BLaER1 treated with 17β-estradiol and CSF1 and Interleukin-3, amounts not matched to agents 10 nM and 100 nM (cell line): ENCODE data around the gene ATP8B2.
A peak's percentile ranks its signal among the peaks of the same experiment; 100 is the strongest.
"Not testable (repeated sequence)": the region's sequence is repeated elsewhere in the genome, so short reads cannot be mapped to it uniquely, and the experiment has no call there.

Source experiments
- H3K27ac ChIP-seq, 11 experiments: shearing (Covaris generic); formaldehyde crosslinking; 2 replicates each; pipeline ENCODE4 v1.8.1; 2022
- H3K27me3 ChIP-seq, 11 experiments: shearing (Covaris generic); formaldehyde crosslinking; 2 replicates each; pipeline ENCODE4 v1.8.1; 2022
- H3K36me3 ChIP-seq, 11 experiments: shearing (Covaris generic); formaldehyde crosslinking; 2 replicates each; pipeline ENCODE4 v1.8.1; 2022
- H3K4me1 ChIP-seq, 10 experiments: shearing (Covaris generic); formaldehyde crosslinking; 2 replicates each; pipeline ENCODE4 v1.8.1; 2022
- H3K4me2 ChIP-seq, 11 experiments: shearing (Covaris generic); formaldehyde crosslinking; 2 replicates each; pipeline ENCODE4 v1.8.1; 2022
- H3K4me3 ChIP-seq, 10 experiments: shearing (Covaris generic); formaldehyde crosslinking; 2 replicates each; pipeline ENCODE4 v1.8.1; 2022
- H3K9ac ChIP-seq, 11 experiments: shearing (Covaris generic); formaldehyde crosslinking; 2 replicates each; pipeline ENCODE4 v1.8.1; 2022
- H3K9me3 ChIP-seq, 11 experiments: shearing (Covaris generic); formaldehyde crosslinking; replicated peaks in 1 of 11; 2 replicates each; pipeline ENCODE4 v1.8.1; 2022
- H4K20me1 ChIP-seq, 11 experiments: shearing (Covaris generic); formaldehyde crosslinking; 2 replicates each; pipeline ENCODE4 v1.8.1; 2022
- Cebpa-rat ChIP-seq, 11 experiments: shearing (Covaris generic); IDR thresholded peaks; 2 replicates each; pipeline ENCODE4 v1.8.1; 2022

ATP8B2 gene

GRCh38 chr1:154324669-154325582 lies at the start of gene ATP8B2:
TSS of gene ATP8B2 (plus strand) at chr1:154325525. CDS start at chr1:154328142, 2,617 bp downstream.
- Histone ChIP-seq H4K20me1 (peaks cover 0 to 26% (median 18%) of the 10 kb centered on the region in 11 experiments; a peak in 17 of 22 replicates), H3K4me3 (peak within 1 kb of the TSS; percentile 64 to 94 (median 81)), H3K27ac (peak within 1 kb of the TSS; percentile 59 to 98 (median 93); a peak in 21 of 22 replicates)

GRCh38 chr1:154276797-154277196 lies 48.5 kb upstream of the ATP8B2 start:
- H3K9me3 ChIP-seq, result no peaks in the 10 kb centered on the region
- H3K27me3 ChIP-seq, result no peaks in the 10 kb centered on the region
- H3K4me2 ChIP-seq, result no peak overlapping the region
- no peak for TF ChIP-seq Cebpa-rat (IDR thresholded peaks at IDR 0.05)
- no peak overlapping the region for H3K4me3 ChIP-seq
- no peaks in the 10 kb centered on the region for H4K20me1 ChIP-seq
- peaks cover 20 to 46% (median 29%) of the 10 kb centered on the region in 11 experiments for H3K36me3 ChIP-seq
- no peak overlapping the region for H3K27ac ChIP-seq
- H3K4me1 ChIP-seq, result peaks cover 12 to 18% (median 16%) of the 10 kb centered on the region in 10 experiments
- no peak overlapping the region for H3K9ac ChIP-seq

More at GRCh38 chr1:154324669-154325582, at the start of gene ATP8B2:
- peaks cover 0 to 7% (median 3%) of the 10 kb centered on the region in 11 experiments; a peak in 11 of 22 replicates for H3K36me3 ChIP-seq
- H3K27me3 ChIP-seq, result no peaks in the 10 kb centered on the region
- no peaks in the 10 kb centered on the region for H3K9me3 ChIP-seq
- peaks cover 35 to 48% (median 45%) of the 10 kb centered on the region in 10 experiments for H3K4me1 ChIP-seq
- TF ChIP-seq Cebpa-rat (IDR thresholded peaks at IDR 0.05), result no peak
- peak within 1 kb of the TSS; percentile 98 to 100 (median 100) for H3K4me2 ChIP-seq
- H3K9ac ChIP-seq, result peak within 1 kb of the TSS; percentile 85 to 99 (median 93)

- H3K4me1 ChIP-seq, H3K36me3 ChIP-seq, H3K4me2 ChIP-seq: not testable (repeated sequence)
Measured at GRCh38 chr1:154287591-154287990, 37.7 kb upstream of the ATP8B2 start.

GRCh38 chr1:154288661-154289060 lies 36.7 kb upstream of the ATP8B2 start:
- peaks cover 0 to 25% (median 6%) of the 10 kb centered on the region in 11 experiments; a peak in 11 of 22 replicates for H3K9me3 ChIP-seq
- H4K20me1 ChIP-seq, result no peaks in the 10 kb centered on the region
- no peak overlapping the region for H3K9ac ChIP-seq
- H3K36me3 ChIP-seq, result no peaks in the 10 kb centered on the region
- no peak overlapping the region for H3K27ac ChIP-seq
- no peak overlapping the region for H3K4me2 ChIP-seq
- no peak for TF ChIP-seq Cebpa-rat (IDR thresholded peaks at IDR 0.05)
- no peak overlapping the region for H3K4me3 ChIP-seq
- no peaks in the 10 kb centered on the region for H3K4me1 ChIP-seq
- H3K27me3 ChIP-seq, result no peaks in the 10 kb centered on the region

More at GRCh38 chr1:154287591-154287990, 37.7 kb upstream of the ATP8B2 start:
- not testable (repeated sequence) for H3K27ac ChIP-seq, H4K20me1 ChIP-seq, H3K9ac ChIP-seq, H3K4me3 ChIP-seq, H3K27me3 ChIP-seq
- peaks cover 0 to 17% (median 4%) of the 10 kb centered on the region in 11 experiments; a peak in 6 of 22 replicates for H3K9me3 ChIP-seq

- H3K9me3 ChIP-seq, result peaks cover 20 to 48% (median 27%) of the 10 kb centered on the region in 11 experiments
- H3K27me3 ChIP-seq, result no peaks in the 10 kb centered on the region
- H3K9ac ChIP-seq, result no peak overlapping the region
- H4K20me1 ChIP-seq, result no peaks in the 10 kb centered on the region
- H3K4me2 ChIP-seq, result no peak overlapping the region
- no peaks in the 10 kb centered on the region; a peak in 1 of 22 replicates for H3K36me3 ChIP-seq
- TF ChIP-seq Cebpa-rat (IDR thresholded peaks at IDR 0.05), result no peak
- no peaks in the 10 kb centered on the region for H3K4me1 ChIP-seq
- H3K4me3 ChIP-seq, result no peak overlapping the region
- no peak overlapping the region for H3K27ac ChIP-seq
Measured at GRCh38 chr1:154290921-154291320, 34.4 kb upstream of the ATP8B2 start.

GRCh38 chr1:154295408-154296235 lies 29.7 kb upstream of the ATP8B2 start:
- no peak for TF ChIP-seq Cebpa-rat (IDR thresholded peaks at IDR 0.05)
- Histone ChIP-seq H3K36me3 (no peaks in the 10 kb centered on the region; a peak in 1 of 22 replicates), H3K9ac (no peak overlapping the region), H3K27me3 (no peaks in the 10 kb centered on the region), H3K4me2 (no peak overlapping the region), H3K9me3 (peaks cover 23 to 50% (median 31%) of the 10 kb centered on the region in 11 experiments), H3K4me1 (no peaks in the 10 kb centered on the region), H4K20me1 (no peaks in the 10 kb centered on the region), H3K4me3 (0 out of 20 replicates have a peak overlapping the region, but pooled peaks of 1 of the 10 experiments have one; percentile 7), H3K27ac (no peak overlapping the region)

- Histone ChIP-seq H3K4me1 (no peaks in the 10 kb centered on the region), H3K36me3 (no peaks in the 10 kb centered on the region), H3K27me3 (no peaks in the 10 kb centered on the region), H3K9me3 (peaks cover 0 to 8% (median 4%) of the 10 kb centered on the region in 11 experiments; a peak in 11 of 22 replicates), H3K4me2 (no peak overlapping the region), H3K27ac (no peak overlapping the region), H4K20me1 (no peaks in the 10 kb centered on the region), H3K4me3 (no peak overlapping the region), H3K9ac (no peak overlapping the region)
- TF ChIP-seq Cebpa-rat (IDR thresholded peaks at IDR 0.05), result no peak
Measured at GRCh38 chr1:154301582-154301981, 23.7 kb upstream of the ATP8B2 start.

GRCh38 chr1:154304664-154305337 lies 20.5 kb upstream of the ATP8B2 start:
- Histone ChIP-seq H4K20me1 (no peaks in the 10 kb centered on the region), H3K4me3 (no peak overlapping the region), H3K27ac (no peak overlapping the region), H3K9me3 (peaks cover 12 to 18% (median 15%) of the 10 kb centered on the region in 11 experiments), H3K9ac (no peak overlapping the region), H3K4me1 (no peaks in the 10 kb centered on the region), H3K36me3 (no peaks in the 10 kb centered on the region), H3K4me2 (no peak overlapping the region), H3K27me3 (no peaks in the 10 kb centered on the region)
- no peak for TF ChIP-seq Cebpa-rat (IDR thresholded peaks at IDR 0.05)
